HepG2 (cell line): ENCODE data around the gene CMPK2. TPM values are rescaled to one million over a fixed set of nuclear protein-coding genes. Genes with fewer than 3 reads are reported as not detected.

ENCODE experiments used
- ERF ChIP-seq: IDR thresholded peaks from 2 replicates; pipeline ENCODE4 v1.6.1; 2018; ENCODE audit warnings: missing biosample characterization, missing genetic modification reagents
- KAT8 ChIP-seq: IDR thresholded peaks from 2 replicates; pipeline ENCODE4 v1.6.1; 2016; ENCODE audit warnings: missing genetic modification reagents, missing compliant biosample characterization
- KLF6 ChIP-seq: IDR thresholded peaks from 2 replicates; pipeline ENCODE4 v1.8.0; 2016; ENCODE audit warnings: missing biosample characterization, missing genetic modification reagents
- RARA ChIP-seq: IDR thresholded peaks from 2 replicates; pipeline ENCODE4 v1.6.1; 2016; ENCODE audit warnings: missing genetic modification reagents, missing compliant biosample characterization
- SRSF4 ChIP-seq: fragments of 200-400 bp; formaldehyde crosslinking; IDR thresholded peaks from one replicate; pipeline ENCODE4 v1.6.1; 2018; ENCODE audit warnings: mild to moderate bottlenecking, low read depth, low read length, moderate library complexity; ENCODE audit not compliant: poor library complexity, severe bottlenecking
- TOPORS ChIP-seq: sonication (generic); formaldehyde crosslinking; IDR thresholded peaks from 2 replicates; pipeline ENCODE4 v1.8.0; 2023; ENCODE audit warnings: mild to moderate bottlenecking, missing genetic modification reagents
- ZKSCAN5 ChIP-seq: sonication (generic); formaldehyde crosslinking; IDR thresholded peaks from 2 replicates; pipeline ENCODE4 v1.5.1; 2020; ENCODE audit warnings: mild to moderate bottlenecking, missing genetic modification reagents
- ZMAT3 ChIP-seq: sonication (generic); formaldehyde crosslinking; conservative IDR thresholded peaks from 2 replicates; pipeline ENCODE4 v1.7.0; 2021; ENCODE audit warnings: missing genetic modification reagents
- ZNF326 ChIP-seq: sonication (generic); formaldehyde crosslinking; IDR thresholded peaks from 2 replicates; pipeline ENCODE4 v1.4.0; 2020; ENCODE audit warnings: missing genetic modification reagents, borderline replicate concordance
- ZNF687 ChIP-seq: sonication (generic); formaldehyde crosslinking; IDR thresholded peaks from 2 replicates; pipeline ENCODE4 v1.5.1; 2020; ENCODE audit warnings: mild to moderate bottlenecking, missing genetic modification reagents, moderate library complexity
- ZNF704 ChIP-seq: sonication (generic); formaldehyde crosslinking; IDR thresholded peaks from 2 replicates; pipeline ENCODE4 v1.8.1; 2023; ENCODE audit warnings: mild to moderate bottlenecking, inconsistent platforms, moderate library complexity, missing genetic modification reagents, borderline replicate concordance
- ZNF776 ChIP-seq: sonication (generic); formaldehyde crosslinking; IDR thresholded peaks from 2 replicates; pipeline ENCODE4 v1.4.0; 2020; ENCODE audit warnings: mild to moderate bottlenecking, missing genetic modification reagents
- polyA plus RNA-seq, 8 experiments: library from polyadenylated mRNA; depleted of rRNA in 3 of 8; stranded (reverse) in 7 of 8; unstranded in 1 of 8; fragments of >200 nt; fragmentation: Illumina TruSeq in 4 of 8; extraction: Trizol in 4 of 8; gene quantifications; 2 replicates each; pipeline versions ENCODE4 v1.2.1 to v1.2.3, GENCODE V29; 2011 to 2016; ENCODE audit warnings: low read depth in 4 of 8, missing spikeins in 1 of 8, mixed read lengths in 1 of 8; ENCODE audit not compliant: insufficient read depth in 1 of 8
- total RNA-seq, 5 experiments: library from RNA; depleted of rRNA; stranded (reverse); fragments of >200 nt; fragmentation: Illumina TruSeq; extraction: Trizol; gene quantifications; 2 replicates each; pipeline ENCODE4 v1.2.3, GENCODE V29; 2016; ENCODE audit warnings: low read depth in 1 of 5
- TF ChIP-seq, protein P1 (sequence below): sonication (generic); formaldehyde crosslinking; IDR thresholded peaks from 2 replicates; pipeline ENCODE4 v1.8.0; 2022; ENCODE audit warnings: mild to moderate bottlenecking, missing genetic modification reagents, borderline replicate concordance
- TF ChIP-seq, protein P2 (sequence below): sonication (generic); formaldehyde crosslinking; IDR thresholded peaks from 2 replicates; pipeline ENCODE4 v1.5.0; 2020; ENCODE audit warnings: missing genetic modification reagents, mild to moderate bottlenecking, borderline replicate concordance
- TF ChIP-seq, protein P3 (sequence below): sonication (generic); formaldehyde crosslinking; IDR thresholded peaks from 2 replicates; pipeline ENCODE4 v1.4.0; 2020; ENCODE audit warnings: missing genetic modification reagents, borderline replicate concordance

CMPK2 gene
- total and polyA plus RNA-seq, 2 of the 13 experiments (the other 11 are each of a cell fraction or from before 2014, with no cell fraction given), result 0.04 to 1.0 TPM

- peak; percentile 87 for TF ChIP-seq ZNF687 (CRISPR knock-in tag)
- TF ChIP-seq, protein P1, sequence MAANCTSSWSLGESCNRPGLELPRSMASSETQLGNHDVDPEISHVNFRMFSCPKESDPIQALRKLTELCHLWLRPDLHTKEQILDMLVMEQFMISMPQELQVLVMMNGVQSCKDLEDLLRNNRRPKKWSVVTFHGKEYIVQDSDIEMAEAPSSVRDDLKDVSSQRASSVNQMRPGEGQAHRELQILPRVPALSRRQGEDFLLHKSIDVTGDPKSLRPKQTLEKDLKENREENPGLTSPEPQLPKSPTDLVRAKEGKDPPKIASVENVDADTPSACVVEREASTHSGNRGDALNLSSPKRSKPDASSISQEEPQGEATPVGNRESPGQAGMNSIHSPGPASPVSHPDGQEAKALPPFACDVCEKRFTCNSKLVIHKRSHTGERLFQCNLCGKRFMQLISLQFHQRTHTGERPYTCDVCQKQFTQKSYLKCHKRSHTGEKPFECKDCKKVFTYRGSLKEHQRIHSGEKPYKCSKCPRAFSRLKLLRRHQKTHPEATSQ (CRISPR knock-in tag), result no peak; the same call in 1 of the 2 replicates
- TF ChIP-seq, protein P2, sequence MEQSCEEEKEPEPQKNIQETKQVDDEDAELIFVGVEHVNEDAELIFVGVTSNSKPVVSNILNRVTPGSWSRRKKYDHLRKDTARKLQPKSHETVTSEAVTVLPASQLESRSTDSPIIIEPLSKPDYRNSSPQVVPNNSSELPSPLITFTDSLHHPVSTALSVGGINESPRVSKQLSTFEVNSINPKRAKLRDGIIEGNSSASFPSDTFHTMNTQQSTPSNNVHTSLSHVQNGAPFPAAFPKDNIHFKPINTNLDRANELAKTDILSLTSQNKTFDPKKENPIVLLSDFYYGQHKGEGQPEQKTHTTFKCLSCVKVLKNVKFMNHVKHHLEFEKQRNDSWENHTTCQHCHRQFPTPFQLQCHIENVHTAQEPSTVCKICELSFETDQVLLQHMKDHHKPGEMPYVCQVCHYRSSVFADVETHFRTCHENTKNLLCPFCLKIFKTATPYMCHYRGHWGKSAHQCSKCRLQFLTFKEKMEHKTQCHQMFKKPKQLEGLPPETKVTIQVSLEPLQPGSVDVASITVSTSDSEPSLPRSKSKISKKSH, result no peak
- TF ChIP-seq ZNF776 (CRISPR knock-in tag), result no peak; the same call in 1 of the 2 replicates
- TF ChIP-seq RARA (CRISPR knock-in tag), result no peak
- TF ChIP-seq ZNF326 (CRISPR knock-in tag), result no peak
- no peak for TF ChIP-seq KLF6 (CRISPR knock-in tag)
- TF ChIP-seq ZNF704 (CRISPR knock-in tag), result peak; percentile 82
- no peak for TF ChIP-seq ZKSCAN5
- TF ChIP-seq, protein P3, sequence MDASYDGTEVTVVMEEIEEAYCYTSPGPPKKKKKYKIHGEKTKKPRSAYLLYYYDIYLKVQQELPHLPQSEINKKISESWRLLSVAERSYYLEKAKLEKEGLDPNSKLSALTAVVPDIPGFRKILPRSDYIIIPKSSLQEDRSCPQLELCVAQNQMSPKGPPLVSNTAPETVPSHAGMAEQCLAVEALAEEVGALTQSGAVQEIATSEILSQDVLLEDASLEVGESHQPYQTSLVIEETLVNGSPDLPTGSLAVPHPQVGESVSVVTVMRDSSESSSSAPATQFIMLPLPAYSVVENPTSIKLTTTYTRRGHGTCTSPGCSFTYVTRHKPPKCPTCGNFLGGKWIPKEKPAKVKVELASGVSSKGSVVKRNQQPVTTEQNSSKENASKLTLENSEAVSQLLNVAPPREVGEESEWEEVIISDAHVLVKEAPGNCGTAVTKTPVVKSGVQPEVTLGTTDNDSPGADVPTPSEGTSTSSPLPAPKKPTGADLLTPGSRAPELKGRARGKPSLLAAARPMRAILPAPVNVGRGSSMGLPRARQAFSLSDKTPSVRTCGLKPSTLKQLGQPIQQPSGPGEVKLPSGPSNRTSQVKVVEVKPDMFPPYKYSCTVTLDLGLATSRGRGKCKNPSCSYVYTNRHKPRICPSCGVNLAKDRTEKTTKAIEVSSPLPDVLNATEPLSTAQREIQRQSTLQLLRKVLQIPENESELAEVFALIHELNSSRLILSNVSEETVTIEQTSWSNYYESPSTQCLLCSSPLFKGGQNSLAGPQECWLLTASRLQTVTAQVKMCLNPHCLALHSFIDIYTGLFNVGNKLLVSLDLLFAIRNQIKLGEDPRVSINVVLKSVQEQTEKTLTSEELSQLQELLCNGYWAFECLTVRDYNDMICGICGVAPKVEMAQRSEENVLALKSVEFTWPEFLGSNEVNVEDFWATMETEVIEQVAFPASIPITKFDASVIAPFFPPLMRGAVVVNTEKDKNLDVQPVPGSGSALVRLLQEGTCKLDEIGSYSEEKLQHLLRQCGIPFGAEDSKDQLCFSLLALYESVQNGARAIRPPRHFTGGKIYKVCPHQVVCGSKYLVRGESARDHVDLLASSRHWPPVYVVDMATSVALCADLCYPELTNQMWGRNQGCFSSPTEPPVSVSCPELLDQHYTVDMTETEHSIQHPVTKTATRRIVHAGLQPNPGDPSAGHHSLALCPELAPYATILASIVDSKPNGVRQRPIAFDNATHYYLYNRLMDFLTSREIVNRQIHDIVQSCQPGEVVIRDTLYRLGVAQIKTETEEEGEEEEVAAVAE, result no peak
- TF ChIP-seq ERF, result no peak; the same call in 1 of the 2 replicates
- no peak for TF ChIP-seq ZMAT3 (CRISPR knock-in tag)
- peak; percentile 68; the same call in 1 of the 2 replicates for TF ChIP-seq TOPORS (CRISPR knock-in tag)
- TF ChIP-seq SRSF4, result no peak
- no peak for TF ChIP-seq KAT8 (CRISPR knock-in tag)
Observed at GRCh38 chr2:6865346-6866274, at the start of gene CMPK2 (continued).
